ENCODE results near the gene FHIT.

The FHIT gene

GRCh38 chr3:60523536-60523935 is 727.7 kb downstream of the FHIT start:
- DNase-seq (ENCODE audit: insufficient read length) (no peak), FAIRE-seq (no peak)
- TF ChIP-seq TAF1 (IDR thresholded peaks at IDR 0.05; ENCODE audit: borderline replicate concordance, low read depth, low read length) (no peak), POLR2A (IDR thresholded peaks at IDR 0.05; ENCODE audit: low read depth, low read length) (no peak), POLR2AphosphoS5 (IDR thresholded peaks at IDR 0.05; ENCODE audit: low read depth, low read length) (no peak)

GRCh38 chr3:60517134-60517533 is 734.1 kb downstream of the FHIT start:
- TF ChIP-seq POLR2AphosphoS5 (IDR thresholded peaks at IDR 0.05; ENCODE audit: low read depth, low read length) = no peak
- TF ChIP-seq TAF1 (IDR thresholded peaks at IDR 0.05; ENCODE audit: borderline replicate concordance, low read depth, low read length) = no peak
- no peak for TF ChIP-seq POLR2A (IDR thresholded peaks at IDR 0.05; ENCODE audit: low read depth, low read length)
- no peak for FAIRE-seq
- DNase-seq (ENCODE audit: insufficient read length) = no peak

GRCh38 chr3:60514866-60515265 is 736.4 kb downstream of the FHIT start:
- DNase-seq (ENCODE audit: insufficient read length) (no peak), FAIRE-seq (no peak)
- TF ChIP-seq POLR2AphosphoS5 (IDR thresholded peaks at IDR 0.05; ENCODE audit: low read depth, low read length) = no peak
- TF ChIP-seq TAF1 (IDR thresholded peaks at IDR 0.05; ENCODE audit: borderline replicate concordance, low read depth, low read length) = no peak
- no peak for TF ChIP-seq POLR2A (IDR thresholded peaks at IDR 0.05; ENCODE audit: low read depth, low read length)

- FAIRE-seq (no peak), DNase-seq (ENCODE audit: insufficient read length) (no peak)
- TF ChIP-seq POLR2A (IDR thresholded peaks at IDR 0.05; ENCODE audit: low read depth, low read length) (no peak), POLR2AphosphoS5 (IDR thresholded peaks at IDR 0.05; ENCODE audit: low read depth, low read length) (no peak)
Measured at GRCh38 chr3:60514085-60514649, 737.1 kb downstream of the FHIT start.

GRCh38 chr3:60513241-60513640 is 738.0 kb downstream of the FHIT start:
- DNase-seq (ENCODE audit: insufficient read length) = no peak
- FAIRE-seq = no peak
- TF ChIP-seq POLR2A (IDR thresholded peaks at IDR 0.05; ENCODE audit: low read depth, low read length) (no peak), POLR2AphosphoS5 (IDR thresholded peaks at IDR 0.05; ENCODE audit: low read depth, low read length) (no peak), TAF1 (IDR thresholded peaks at IDR 0.05; ENCODE audit: borderline replicate concordance, low read depth, low read length) (no peak)

GRCh38 chr3:60512506-60512905 is 738.7 kb downstream of the FHIT start:
- DNase-seq (ENCODE audit: insufficient read length) (no peak), FAIRE-seq (no peak)
- TF ChIP-seq POLR2AphosphoS5 (IDR thresholded peaks at IDR 0.05; ENCODE audit: low read depth, low read length) (no peak), TAF1 (IDR thresholded peaks at IDR 0.05; ENCODE audit: borderline replicate concordance, low read depth, low read length) (no peak), POLR2A (IDR thresholded peaks at IDR 0.05; ENCODE audit: low read depth, low read length) (no peak)

- FAIRE-seq = no peak
Measured at GRCh38 chr3:60509471-60509870, 741.8 kb downstream of the FHIT start.

GRCh38 chr3:60504827-60505457 is 746.3 kb downstream of the FHIT start:
- FAIRE-seq = no peak
- DNase-seq (ENCODE audit: insufficient read length) = no peak
- no peak for TF ChIP-seq POLR2AphosphoS5 (IDR thresholded peaks at IDR 0.05; ENCODE audit: low read depth, low read length)
- no peak for TF ChIP-seq TAF1 (IDR thresholded peaks at IDR 0.05; ENCODE audit: borderline replicate concordance, low read depth, low read length)
- no peak for TF ChIP-seq POLR2A (IDR thresholded peaks at IDR 0.05; ENCODE audit: low read depth, low read length)

More at GRCh38 chr3:60509471-60509870, 741.8 kb downstream of the FHIT start:
- TF ChIP-seq POLR2AphosphoS5 (IDR thresholded peaks at IDR 0.05; ENCODE audit: low read depth, low read length) = no peak
- no peak for TF ChIP-seq POLR2A (IDR thresholded peaks at IDR 0.05; ENCODE audit: low read depth, low read length)
- TF ChIP-seq TAF1 (IDR thresholded peaks at IDR 0.05; ENCODE audit: borderline replicate concordance, low read depth, low read length) = no peak
- no peak for DNase-seq (ENCODE audit: insufficient read length)

GRCh38 chr3:60501314-60501713 is 749.9 kb downstream of the FHIT start:
- DNase-seq (ENCODE audit: insufficient read length) (no peak), FAIRE-seq (no peak)
- TF ChIP-seq POLR2AphosphoS5 (IDR thresholded peaks at IDR 0.05; ENCODE audit: low read depth, low read length) = no peak
- TF ChIP-seq POLR2A (IDR thresholded peaks at IDR 0.05; ENCODE audit: low read depth, low read length) = no peak
- TF ChIP-seq TAF1 (IDR thresholded peaks at IDR 0.05; ENCODE audit: borderline replicate concordance, low read depth, low read length) = no peak

- FAIRE-seq (no peak), DNase-seq (ENCODE audit: insufficient read length) (no peak)
Measured at GRCh38 chr3:60497902-60498301, 753.4 kb downstream of the FHIT start.

GRCh38 chr3:60490992-60491391 is 760.3 kb downstream of the FHIT start:
- TF ChIP-seq POLR2AphosphoS5 (IDR thresholded peaks at IDR 0.05; ENCODE audit: low read depth, low read length) = no peak
- TF ChIP-seq TAF1 (IDR thresholded peaks at IDR 0.05; ENCODE audit: borderline replicate concordance, low read depth, low read length) = no peak
- no peak for TF ChIP-seq POLR2A (IDR thresholded peaks at IDR 0.05; ENCODE audit: low read depth, low read length)
- DNase-seq (ENCODE audit: insufficient read length) (no peak), FAIRE-seq (no peak)

More at GRCh38 chr3:60497902-60498301, 753.4 kb downstream of the FHIT start:
- no peak for TF ChIP-seq TAF1 (IDR thresholded peaks at IDR 0.05; ENCODE audit: borderline replicate concordance, low read depth, low read length)
- TF ChIP-seq POLR2A (IDR thresholded peaks at IDR 0.05; ENCODE audit: low read depth, low read length) = no peak
- TF ChIP-seq POLR2AphosphoS5 (IDR thresholded peaks at IDR 0.05; ENCODE audit: low read depth, low read length) = no peak

- no peak for DNase-seq (ENCODE audit: insufficient read length)
- no peak for FAIRE-seq
Measured at GRCh38 chr3:60475096-60475495, 776.2 kb downstream of the FHIT start.

More at GRCh38 chr3:60475096-60475495, 776.2 kb downstream of the FHIT start:
- TF ChIP-seq POLR2AphosphoS5 (IDR thresholded peaks at IDR 0.05; ENCODE audit: low read depth, low read length) (no peak), TAF1 (IDR thresholded peaks at IDR 0.05; ENCODE audit: borderline replicate concordance, low read depth, low read length) (no peak), POLR2A (IDR thresholded peaks at IDR 0.05; ENCODE audit: low read depth, low read length) (no peak)

All from GM12892 (cell line).